Suprapubic skin (tissue), 4 donors: ENCODE data around the gene A1CF. TPM values are rescaled to one million over a fixed set of nuclear protein-coding genes. Genes with fewer than 3 reads are reported as not detected.

ENCODE experiments used
- DNase-seq, 2 donors: peaks; one replicate each; pipeline ENCODE4 v3.0.0-alpha.2; 2019; ENCODE audit warnings: low spot score in 2 of 2
- H3K27ac ChIP-seq: fragments of 200-600 bp; sonication (generic); one replicate; pipeline ENCODE4 v1.5.1; 2019
- H3K27me3 ChIP-seq: fragments of 200-600 bp; sonication (generic); one replicate; pipeline ENCODE4 v1.5.1; 2019
- H3K36me3 ChIP-seq: fragments of 200-600 bp; sonication (generic); one replicate; pipeline ENCODE4 v1.5.1; 2019
- H3K4me1 ChIP-seq: fragments of 200-600 bp; sonication (generic); one replicate; pipeline ENCODE4 v1.5.1; 2019
- H3K4me3 ChIP-seq: fragments of 200-600 bp; sonication (generic); one replicate; pipeline ENCODE4 v1.5.1; 2019; ENCODE audit warnings: mild to moderate bottlenecking
- H3K9me3 ChIP-seq: fragments of 200-600 bp; sonication (generic); one replicate; pipeline ENCODE4 v1.5.1; 2019
- EP300 ChIP-seq: sonication (generic); formaldehyde crosslinking; IDR thresholded peaks from one replicate; pipeline ENCODE4 v1.6.1; 2017; ENCODE audit warnings: antibody characterized with exemption
- POLR2A ChIP-seq, 2 donors: fragments of 450-650 bp; IDR thresholded peaks; one replicate each; pipeline ENCODE4 v1.6.1; 2017; ENCODE audit warnings: antibody characterized with exemption in 2 of 2, mild to moderate bottlenecking in 2 of 2, moderate library complexity in 2 of 2
- POLR2AphosphoS5 ChIP-seq, 3 donors: sonication (generic); formaldehyde crosslinking; IDR thresholded peaks; one replicate each; pipeline ENCODE4 v1.6.1; 2017; ENCODE audit warnings: antibody characterized with exemption in 3 of 3
- WGBS: methylation state at CpG from one replicate; pipeline ENCODE4 v1.1.5; 2018; 5-methylcytosine and 5-hydroxymethylcytosine counted together
- total RNA-seq, 4 donors: library from RNA; depleted of rRNA; stranded (reverse); fragments of >200 nt; gene quantifications; one replicate each; pipeline ENCODE4 v1.1.0, GENCODE V29; 2016
- TF ChIP-seq, protein P1 (sequence below), 2 donors: fragments of 200-600 bp in 1 of 2; fragments of 450-650 bp in 1 of 2; sonication (generic) in 1 of 2; IDR thresholded peaks; one replicate each; pipeline ENCODE4 v1.5.1; 2016 to 2019; ENCODE audit warnings: antibody characterized with exemption in 2 of 2, mild to moderate bottlenecking in 1 of 2, moderate library complexity in 1 of 2

Gene A1CF
- total RNA-seq, 4 donors from 2014 or later = 0.32 TPM; not detected in 3

DNA sequence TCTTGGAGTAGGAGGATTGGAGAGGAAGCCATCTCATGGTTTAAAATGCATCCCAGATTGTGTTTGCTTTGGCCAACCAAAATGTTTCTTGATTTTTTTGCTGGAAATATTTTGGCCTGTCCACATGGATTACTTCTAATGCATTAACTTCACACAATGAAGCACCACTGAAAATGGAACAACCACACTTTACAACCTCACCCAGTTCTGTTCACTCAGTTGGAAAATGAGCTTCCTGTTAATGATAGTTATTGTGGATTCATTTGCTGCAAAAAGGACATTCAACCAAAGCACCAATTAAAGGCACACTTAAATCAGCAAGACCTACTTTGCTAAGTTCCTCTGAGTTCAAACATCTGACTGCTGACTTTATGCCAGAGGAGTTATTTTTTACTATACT is 11.3 kb upstream of the A1CF start:
- no peaks in the 10 kb centered on the region for H3K36me3 ChIP-seq
- no peaks in the 10 kb centered on the region for H3K9me3 ChIP-seq
- peaks cover 4% of the 10 kb centered on the region for H3K27me3 ChIP-seq
- DNase-seq = no peak
- H3K27ac ChIP-seq = no peak overlapping the region
- TF ChIP-seq POLR2A (IDR thresholded peaks at IDR 0.05) (no peak), POLR2AphosphoS5 (IDR thresholded peaks at IDR 0.05) (no peak), EP300 (no peak)
- TF ChIP-seq, protein P1, sequence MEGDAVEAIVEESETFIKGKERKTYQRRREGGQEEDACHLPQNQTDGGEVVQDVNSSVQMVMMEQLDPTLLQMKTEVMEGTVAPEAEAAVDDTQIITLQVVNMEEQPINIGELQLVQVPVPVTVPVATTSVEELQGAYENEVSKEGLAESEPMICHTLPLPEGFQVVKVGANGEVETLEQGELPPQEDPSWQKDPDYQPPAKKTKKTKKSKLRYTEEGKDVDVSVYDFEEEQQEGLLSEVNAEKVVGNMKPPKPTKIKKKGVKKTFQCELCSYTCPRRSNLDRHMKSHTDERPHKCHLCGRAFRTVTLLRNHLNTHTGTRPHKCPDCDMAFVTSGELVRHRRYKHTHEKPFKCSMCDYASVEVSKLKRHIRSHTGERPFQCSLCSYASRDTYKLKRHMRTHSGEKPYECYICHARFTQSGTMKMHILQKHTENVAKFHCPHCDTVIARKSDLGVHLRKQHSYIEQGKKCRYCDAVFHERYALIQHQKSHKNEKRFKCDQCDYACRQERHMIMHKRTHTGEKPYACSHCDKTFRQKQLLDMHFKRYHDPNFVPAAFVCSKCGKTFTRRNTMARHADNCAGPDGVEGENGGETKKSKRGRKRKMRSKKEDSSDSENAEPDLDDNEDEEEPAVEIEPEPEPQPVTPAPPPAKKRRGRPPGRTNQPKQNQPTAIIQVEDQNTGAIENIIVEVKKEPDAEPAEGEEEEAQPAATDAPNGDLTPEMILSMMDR (IDR thresholded peaks at IDR 0.05) = no peak
- H3K4me3 ChIP-seq = no peak overlapping the region
- H3K4me1 ChIP-seq = no peaks in the 10 kb centered on the region

DNA sequence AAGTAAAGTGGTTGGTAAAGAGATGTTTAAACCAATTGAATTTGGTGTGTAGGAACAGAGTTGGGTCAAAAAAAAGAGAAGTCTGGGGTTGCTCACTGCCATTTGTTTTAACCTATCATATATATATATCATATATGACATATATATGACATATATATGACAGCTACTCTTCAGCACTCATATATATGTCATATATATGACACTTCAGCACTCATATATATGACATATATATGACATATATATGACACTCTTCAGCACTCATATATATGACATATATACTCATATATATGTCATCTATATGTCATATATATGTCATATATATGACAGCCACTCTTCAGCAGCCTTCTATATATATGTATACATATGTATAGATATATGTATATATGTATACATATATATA is 8.9 kb upstream of the A1CF start:
- DNase-seq = no peak
- H3K4me1 ChIP-seq = no peaks in the 10 kb centered on the region
- no peaks in the 10 kb centered on the region for H3K9me3 ChIP-seq
- H3K4me3 ChIP-seq = no peak overlapping the region
- no peaks in the 10 kb centered on the region for H3K27me3 ChIP-seq
- no peak overlapping the region for H3K27ac ChIP-seq
- TF ChIP-seq POLR2AphosphoS5 (IDR thresholded peaks at IDR 0.05) (no peak), EP300 (no peak), POLR2A (IDR thresholded peaks at IDR 0.05) (no peak)
- TF ChIP-seq, protein P1 (IDR thresholded peaks at IDR 0.05) = no peak
- no peaks in the 10 kb centered on the region for H3K36me3 ChIP-seq

DNA sequence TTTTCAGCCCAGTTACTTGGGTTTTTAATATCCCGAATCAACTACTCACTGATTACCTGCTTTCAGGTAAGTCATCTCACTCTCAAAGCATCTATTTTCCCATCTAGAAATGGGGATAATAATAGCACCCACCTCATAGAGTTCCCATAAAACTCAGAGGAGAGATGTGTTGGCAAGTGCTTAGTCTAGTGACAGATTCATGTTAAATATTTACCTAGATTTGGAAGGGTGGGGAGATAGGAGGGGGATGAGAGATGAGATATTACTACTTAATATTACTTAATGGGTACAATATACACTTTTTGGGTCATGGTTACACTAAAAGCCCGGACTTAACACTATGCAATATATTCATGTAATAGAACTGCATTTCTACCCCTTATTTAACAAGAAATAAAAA is 7.0 kb upstream of the A1CF start:
- 75% methylated on average over 2 of the region's 2 CpGs for WGBS
- Histone ChIP-seq H3K27ac (no peak overlapping the region), H3K27me3 (no peaks in the 10 kb centered on the region), H3K36me3 (no peaks in the 10 kb centered on the region), H3K4me3 (no peak overlapping the region), H3K9me3 (no peaks in the 10 kb centered on the region), H3K4me1 (no peaks in the 10 kb centered on the region)
- DNase-seq = no peak
- TF ChIP-seq POLR2AphosphoS5 (IDR thresholded peaks at IDR 0.05) (no peak), POLR2A (IDR thresholded peaks at IDR 0.05) (no peak), EP300 (no peak)
- TF ChIP-seq, protein P1 (IDR thresholded peaks at IDR 0.05) = no peak

DNA sequence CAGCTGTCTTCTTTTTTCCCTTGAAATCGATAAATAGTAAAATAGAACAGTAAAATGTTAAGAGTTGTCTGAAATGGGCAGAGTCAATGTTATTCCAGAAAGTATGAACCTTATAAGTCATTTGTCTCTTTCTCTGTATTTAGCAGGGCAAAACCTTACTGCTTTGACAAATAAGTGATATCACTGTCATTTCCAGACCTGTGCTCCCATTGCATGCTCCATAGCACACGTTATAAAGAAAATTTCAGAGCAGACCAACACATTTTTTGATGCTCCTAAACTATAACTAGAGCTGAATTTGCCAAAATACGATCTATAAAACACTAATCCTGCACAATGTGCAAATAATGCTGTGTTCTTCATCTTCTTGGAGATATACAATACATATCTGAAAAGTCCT is 1.1 kb downstream of the A1CF start:
- no peaks in the 10 kb centered on the region for H3K27me3 ChIP-seq
- 73% methylated on average over 3 of the region's 3 CpGs for WGBS
- H3K4me1 ChIP-seq = no peaks in the 10 kb centered on the region

DNA sequence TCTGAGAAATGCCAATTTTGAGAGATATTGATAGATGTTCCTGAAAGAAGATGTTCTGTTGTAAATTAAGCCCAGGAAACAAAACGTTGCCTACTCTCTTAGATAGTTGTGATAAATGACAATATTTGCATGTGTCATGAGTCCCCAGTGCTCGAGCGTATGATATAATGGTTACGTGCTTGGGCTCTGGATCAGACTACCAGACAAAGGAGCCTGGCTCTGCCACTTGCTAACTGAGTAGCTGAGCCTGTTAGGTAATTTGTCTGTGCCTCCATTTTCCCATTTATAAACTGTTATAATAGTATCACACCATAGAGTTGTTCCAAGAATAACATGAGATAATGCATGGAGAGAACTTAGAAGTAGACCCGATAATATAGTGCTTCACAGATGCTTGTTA is 1.8 kb downstream of the A1CF start:
- Histone ChIP-seq H3K36me3 (no peaks in the 10 kb centered on the region), H3K27ac (no peak overlapping the region), H3K9me3 (no peaks in the 10 kb centered on the region), H3K4me3 (no peak overlapping the region), H3K4me1 (no peaks in the 10 kb centered on the region), H3K27me3 (no peaks in the 10 kb centered on the region)
- 68% methylated on average over 5 of the region's 5 CpGs for WGBS
- DNase-seq = no peak
- TF ChIP-seq EP300 (no peak), POLR2AphosphoS5 (IDR thresholded peaks at IDR 0.05) (no peak), POLR2A (IDR thresholded peaks at IDR 0.05) (no peak)
- TF ChIP-seq, protein P1 (IDR thresholded peaks at IDR 0.05) = no peak

More for the DNA sequence above, 1.1 kb downstream of the A1CF start:
- Histone ChIP-seq H3K27ac (no peak overlapping the region), H3K9me3 (no peaks in the 10 kb centered on the region), H3K36me3 (no peaks in the 10 kb centered on the region), H3K4me3 (no peak overlapping the region)
- no peak for DNase-seq
- TF ChIP-seq POLR2A (IDR thresholded peaks at IDR 0.05) (no peak), POLR2AphosphoS5 (IDR thresholded peaks at IDR 0.05) (no peak), EP300 (no peak)
- TF ChIP-seq, protein P1 (IDR thresholded peaks at IDR 0.05) = no peak
